Suprapubic skin (tissue), 3 donors: ENCODE measurements around the gene INPP4B.

ENCODE experiments used
- POLR2AphosphoS5 ChIP-seq, 3 donors: sonication (generic); formaldehyde crosslinking; IDR thresholded peaks; one replicate each; pipeline ENCODE4 v1.6.1; 2017; ENCODE audit warnings: antibody characterized with exemption in 3 of 3
- TF ChIP-seq, protein P1 (sequence below), 2 donors: fragments of 200-600 bp in 1 of 2; fragments of 450-650 bp in 1 of 2; sonication (generic) in 1 of 2; IDR thresholded peaks; one replicate each; pipeline ENCODE4 v1.5.1; 2016 to 2019; ENCODE audit warnings: antibody characterized with exemption in 2 of 2, mild to moderate bottlenecking in 1 of 2, moderate library complexity in 1 of 2

DNA sequence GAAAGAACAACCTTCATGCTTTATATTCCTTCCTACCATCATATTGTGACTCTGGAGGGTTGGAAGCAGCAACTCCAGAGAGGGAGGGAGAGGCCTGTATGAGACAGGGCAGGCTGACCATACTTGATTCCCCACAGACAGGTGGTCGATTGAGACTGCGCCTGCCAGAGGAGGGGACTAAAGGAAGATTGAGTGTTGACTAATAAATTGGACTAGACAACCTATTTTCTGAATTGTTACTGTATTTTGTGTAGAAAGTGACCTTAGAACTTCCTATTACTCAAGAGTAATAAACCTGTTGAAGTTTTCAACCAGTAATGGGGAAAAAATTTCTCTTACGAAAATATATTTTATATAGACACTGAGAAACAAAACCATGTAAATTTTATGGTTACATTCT is 301.5 kb downstream of the INPP4B start:
- TF ChIP-seq, protein P1, sequence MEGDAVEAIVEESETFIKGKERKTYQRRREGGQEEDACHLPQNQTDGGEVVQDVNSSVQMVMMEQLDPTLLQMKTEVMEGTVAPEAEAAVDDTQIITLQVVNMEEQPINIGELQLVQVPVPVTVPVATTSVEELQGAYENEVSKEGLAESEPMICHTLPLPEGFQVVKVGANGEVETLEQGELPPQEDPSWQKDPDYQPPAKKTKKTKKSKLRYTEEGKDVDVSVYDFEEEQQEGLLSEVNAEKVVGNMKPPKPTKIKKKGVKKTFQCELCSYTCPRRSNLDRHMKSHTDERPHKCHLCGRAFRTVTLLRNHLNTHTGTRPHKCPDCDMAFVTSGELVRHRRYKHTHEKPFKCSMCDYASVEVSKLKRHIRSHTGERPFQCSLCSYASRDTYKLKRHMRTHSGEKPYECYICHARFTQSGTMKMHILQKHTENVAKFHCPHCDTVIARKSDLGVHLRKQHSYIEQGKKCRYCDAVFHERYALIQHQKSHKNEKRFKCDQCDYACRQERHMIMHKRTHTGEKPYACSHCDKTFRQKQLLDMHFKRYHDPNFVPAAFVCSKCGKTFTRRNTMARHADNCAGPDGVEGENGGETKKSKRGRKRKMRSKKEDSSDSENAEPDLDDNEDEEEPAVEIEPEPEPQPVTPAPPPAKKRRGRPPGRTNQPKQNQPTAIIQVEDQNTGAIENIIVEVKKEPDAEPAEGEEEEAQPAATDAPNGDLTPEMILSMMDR (IDR thresholded peaks at IDR 0.05): no peak
- TF ChIP-seq POLR2AphosphoS5 (IDR thresholded peaks at IDR 0.05): no peak
